Right kidney (tissue), 1 donor: ENCODE results near the gene SLC16A7.

ENCODE experiments used
- DNase-seq: peaks from one replicate; pipeline ENCODE4 v3.0.0-alpha.2; 2016

Gene SLC16A7

DNA sequence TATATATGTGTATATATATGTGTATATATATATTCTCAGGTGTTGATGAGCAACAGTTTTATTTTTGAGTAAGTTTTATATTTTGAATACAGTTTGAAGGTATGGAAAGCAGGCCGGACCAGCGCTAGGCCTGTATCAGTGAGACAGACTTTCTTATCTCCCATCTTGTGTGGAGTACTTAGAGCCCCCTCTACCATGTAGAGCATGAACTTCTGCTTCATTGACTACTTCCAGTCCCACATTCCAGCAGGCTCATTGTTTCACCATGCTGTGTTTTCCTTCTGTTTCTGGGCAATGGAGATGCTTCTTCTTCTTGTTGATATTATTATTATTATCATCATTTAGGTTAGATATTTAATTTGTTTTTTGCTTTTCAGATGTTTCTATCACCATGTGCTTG lies 76.4 kb downstream of the SLC16A7 start:
- no peak for DNase-seq

DNA sequence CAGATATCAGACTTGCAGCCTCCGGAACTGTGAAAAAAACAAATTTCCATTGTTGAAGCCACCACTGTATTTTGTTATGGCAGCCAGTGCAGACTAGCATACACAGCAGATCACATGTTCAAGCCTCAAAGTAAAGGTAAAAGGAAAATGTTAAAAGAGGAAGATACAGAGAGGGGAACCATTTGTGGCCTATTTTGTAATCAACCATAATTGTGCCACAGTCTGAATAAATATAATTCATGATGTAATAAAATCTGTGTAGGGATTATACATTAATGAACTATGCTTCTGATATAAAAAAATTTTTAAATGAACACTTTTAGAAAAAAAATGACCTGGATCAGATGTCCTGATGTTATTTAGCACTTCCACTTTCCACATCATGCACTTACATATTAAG lies 79.6 kb downstream of the SLC16A7 start:
- DNase-seq = no peak

DNA sequence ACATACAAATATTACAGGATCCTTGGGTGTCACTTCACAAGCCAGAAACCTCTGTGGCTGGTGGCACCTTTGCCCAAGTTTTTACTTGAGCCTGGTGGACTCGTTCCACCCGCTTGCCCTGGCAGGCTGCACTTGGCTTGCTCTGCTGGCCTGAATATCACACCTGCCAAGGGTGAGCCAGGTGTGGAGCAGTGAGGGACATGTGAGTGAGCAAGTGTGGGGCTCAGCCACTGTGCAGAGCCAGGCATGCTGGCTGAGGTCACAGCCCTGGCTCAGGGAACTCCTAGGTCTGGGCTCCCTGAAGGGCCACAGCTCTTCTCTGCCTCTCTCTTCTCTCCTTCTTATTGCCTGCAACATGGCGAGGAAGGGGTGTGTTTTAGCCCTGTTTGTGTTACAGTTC lies 82.0 kb downstream of the SLC16A7 start:
- no peak for DNase-seq

DNA sequence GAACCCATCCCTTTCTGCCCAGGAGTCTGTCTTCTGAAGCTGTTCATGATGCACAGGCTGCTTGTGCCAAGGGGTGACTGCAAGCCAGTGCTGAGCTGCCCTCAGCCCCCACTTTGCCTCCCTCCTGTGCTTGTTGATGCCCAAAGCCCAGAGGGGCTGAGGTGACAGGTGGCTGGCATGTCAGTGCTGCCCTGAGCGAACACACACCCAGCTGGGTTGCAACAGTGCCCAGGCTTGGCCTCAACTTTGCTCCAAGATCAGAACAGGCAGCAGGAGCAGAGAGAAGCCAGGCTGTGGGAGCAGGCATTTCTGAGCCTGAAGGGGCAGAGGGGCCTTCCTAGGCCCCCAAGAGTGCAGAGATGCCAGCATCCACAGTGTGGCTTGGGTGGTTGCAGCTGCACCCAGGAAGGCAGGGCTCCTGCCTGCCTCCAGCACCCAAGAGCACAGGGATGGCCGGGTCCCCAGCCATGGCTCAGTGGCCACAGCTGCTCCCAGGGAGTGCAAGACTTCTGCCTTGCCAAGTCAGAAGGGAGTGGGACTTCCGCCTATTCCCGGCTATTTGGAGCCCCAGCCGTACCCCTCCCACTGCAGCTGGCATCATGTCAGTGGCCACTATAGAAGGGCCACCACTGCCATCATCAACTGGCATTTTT lies 83.1 kb downstream of the SLC16A7 start:
- DNase-seq = no peak

DNA sequence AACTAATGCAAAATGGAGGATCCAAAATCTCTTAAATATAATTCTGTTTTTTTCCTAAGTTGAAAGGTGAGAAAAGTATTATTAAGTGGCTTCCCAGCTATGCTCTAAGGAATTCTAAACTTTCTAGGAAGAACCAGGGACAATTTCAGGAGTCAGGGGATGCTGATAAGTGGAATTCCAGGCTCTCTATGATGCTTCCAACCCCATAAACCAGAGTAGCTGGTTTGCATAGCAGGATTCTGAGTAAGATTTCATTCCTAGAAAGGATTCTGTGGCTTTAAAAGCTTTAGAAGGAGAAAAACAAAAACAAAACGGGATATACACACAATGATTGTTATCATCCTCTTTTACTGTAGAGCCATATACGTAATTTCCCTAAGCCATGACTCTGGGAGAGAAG lies 93.9 kb downstream of the SLC16A7 start:
- no peak for DNase-seq

DNA sequence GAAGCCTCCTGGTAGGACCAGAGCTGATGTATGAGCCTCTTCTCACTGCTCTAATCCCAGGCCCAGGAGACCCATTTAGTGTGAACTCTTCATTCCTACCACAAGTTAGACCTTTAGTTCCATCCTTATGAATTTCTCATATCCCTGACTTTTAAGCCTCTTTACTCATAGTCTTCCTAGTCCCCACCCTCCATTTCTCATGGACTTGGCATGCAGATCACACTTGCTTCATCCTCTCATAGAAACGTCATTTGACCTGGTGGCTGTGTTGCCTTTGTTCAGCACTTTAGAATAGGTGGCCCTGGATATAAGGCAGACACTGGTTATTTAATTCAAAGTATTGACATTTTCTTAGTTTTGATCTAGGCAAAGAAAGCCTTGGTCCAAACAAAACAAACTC lies 99.5 kb downstream of the SLC16A7 start:
- no peak for DNase-seq

DNA sequence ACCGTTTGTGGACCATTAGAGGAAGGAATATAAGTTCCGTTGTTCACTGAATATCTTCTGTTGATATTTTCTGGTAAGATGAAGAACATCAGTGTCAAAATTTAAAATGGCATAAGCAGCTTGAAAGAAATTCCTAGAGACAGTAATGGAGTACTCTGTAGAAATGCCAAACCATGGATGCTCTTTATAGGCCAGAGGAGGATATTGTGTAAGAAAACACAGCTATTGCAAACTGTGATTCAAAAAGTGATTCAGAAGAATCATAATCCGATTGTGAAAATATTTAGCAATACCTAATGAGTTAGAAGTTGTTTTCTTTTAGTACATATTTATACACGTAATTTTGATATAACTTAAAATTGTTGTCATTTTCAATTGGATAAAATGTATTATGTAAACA lies 102.8 kb downstream of the SLC16A7 start:
- no peak for DNase-seq

DNA sequence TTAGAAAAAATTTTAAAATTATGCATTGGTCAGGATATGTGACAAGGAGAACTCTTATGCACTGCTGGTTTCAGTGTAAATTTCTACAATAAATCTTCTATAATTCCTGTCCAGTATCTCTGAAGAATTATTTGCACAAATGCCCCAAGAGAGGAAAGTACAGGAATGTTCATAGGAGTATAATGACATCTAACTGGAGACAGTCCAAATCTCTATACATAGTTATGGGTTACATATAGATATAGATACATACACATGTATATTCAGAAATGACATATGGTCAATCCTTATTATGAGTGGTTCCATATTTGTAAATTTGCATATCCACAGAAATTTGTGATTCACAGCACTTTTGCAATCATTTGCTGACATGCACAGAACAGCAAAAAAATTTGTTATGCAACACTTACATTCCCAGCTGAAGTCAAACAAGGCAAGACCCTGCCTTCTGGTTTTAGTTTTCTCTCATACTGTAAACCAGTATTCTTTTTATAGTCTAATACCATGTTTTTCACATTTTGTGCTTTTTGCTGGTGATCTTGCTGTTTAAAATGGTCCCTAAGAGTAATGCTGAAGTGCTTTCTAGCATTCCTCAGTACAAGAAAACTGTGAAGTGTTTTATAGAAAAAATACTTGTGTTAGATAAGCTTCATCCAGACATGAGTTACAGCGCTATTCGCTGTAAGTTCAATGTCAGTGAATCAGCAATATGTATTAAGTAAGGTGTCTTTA lies 103.8 kb downstream of the SLC16A7 start:
- no peak for DNase-seq

DNA sequence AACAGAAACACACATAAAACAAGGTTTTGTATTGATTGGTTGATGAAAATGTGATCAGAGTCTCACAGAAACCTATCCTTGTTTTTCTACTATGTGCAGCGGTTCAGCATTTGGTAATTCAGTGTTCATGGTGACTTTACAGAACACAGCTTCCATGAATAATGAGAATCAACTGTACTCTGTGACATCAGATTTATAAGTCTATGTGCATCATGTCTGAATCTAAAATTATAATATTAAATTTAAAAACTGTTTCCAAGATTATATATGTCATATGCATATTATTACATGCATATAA lies 104.3 kb downstream of the SLC16A7 start:
- DNase-seq = no peak

DNA sequence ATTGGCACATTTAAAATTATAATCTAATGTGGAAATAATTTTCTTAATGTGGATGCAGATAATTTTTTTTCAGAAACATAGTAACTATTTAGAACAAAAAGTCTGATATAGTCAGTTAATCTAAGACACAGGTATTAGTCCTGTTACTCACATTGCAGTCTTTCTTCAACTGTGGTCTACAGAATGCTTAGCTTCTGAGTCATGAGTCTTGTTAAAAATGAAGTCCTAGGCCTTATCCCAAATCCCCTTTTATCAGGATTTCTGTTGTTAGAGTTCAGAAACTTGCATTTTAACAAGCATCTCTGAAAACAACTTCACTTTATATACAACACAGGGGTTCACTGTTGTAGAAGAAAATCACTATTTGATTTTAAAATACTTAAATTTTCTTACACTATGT lies 112.2 kb downstream of the SLC16A7 start:
- no peak for DNase-seq

DNA sequence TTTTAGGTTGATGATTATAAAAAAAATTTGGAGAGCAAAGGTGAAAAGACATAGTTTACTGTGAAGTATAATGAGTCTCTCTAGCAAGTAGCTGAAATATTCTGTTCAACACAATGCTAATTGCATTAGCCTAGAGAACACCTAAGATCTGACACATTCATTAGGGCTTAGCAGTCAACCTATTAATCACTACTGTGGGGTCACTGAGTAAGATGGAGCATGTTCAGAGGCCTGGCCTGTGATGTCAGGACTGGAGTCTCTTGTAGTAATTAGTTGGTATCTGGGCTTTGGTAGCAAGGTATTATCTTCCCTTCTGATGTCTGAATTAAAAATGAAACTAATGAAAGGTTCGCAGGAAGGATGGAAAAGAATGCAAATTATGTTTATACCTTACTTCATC lies 112.7 kb downstream of the SLC16A7 start:
- no peak for DNase-seq

DNA sequence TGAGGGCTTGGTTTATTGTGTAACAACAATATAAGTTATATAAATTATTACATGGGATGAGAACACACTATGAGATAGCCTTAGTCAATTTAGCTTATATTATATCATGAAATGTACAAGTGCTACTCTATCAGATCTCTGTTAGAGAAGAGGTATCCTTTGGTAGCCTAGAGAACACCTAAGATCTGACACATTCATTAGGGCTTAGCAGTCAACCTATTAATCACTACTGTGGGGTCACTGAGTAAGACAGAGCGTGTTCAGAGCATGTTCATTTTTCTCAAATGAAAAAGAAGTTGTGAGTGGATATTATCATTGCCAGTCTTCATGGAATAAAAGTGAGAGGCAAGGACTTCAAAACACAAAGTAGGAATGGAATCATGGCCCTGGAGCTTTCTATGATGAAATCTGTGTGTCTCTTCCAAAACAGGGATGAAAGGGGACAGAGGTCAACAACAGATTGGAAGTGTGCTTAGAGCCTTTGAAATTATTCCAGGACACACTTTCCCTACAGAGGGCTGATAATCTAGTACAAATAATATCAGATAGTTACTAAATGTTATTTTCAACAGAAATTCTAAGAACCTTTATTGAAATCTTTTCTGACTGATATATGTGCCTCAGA lies 114.3 kb downstream of the SLC16A7 start:
- no peak for DNase-seq

DNA sequence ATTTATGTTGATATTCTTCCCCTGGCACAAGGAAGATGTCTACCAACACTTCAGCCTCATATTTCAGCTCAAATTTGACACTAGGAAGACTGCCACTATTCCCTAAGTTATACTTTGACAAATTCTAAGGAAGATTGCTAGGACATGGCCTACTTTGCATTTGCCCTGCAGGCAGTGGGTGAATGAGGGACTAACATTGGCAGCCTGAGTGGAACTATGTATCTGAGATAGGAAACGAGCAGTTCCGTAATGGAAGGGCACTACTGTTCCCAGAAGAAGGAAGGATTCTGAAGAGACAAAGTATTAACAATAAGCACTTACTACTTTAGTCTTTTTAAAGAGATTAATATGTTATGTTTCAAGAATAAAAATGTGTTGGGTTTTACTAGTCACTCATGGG lies 115.1 kb downstream of the SLC16A7 start:
- DNase-seq = no peak

DNA sequence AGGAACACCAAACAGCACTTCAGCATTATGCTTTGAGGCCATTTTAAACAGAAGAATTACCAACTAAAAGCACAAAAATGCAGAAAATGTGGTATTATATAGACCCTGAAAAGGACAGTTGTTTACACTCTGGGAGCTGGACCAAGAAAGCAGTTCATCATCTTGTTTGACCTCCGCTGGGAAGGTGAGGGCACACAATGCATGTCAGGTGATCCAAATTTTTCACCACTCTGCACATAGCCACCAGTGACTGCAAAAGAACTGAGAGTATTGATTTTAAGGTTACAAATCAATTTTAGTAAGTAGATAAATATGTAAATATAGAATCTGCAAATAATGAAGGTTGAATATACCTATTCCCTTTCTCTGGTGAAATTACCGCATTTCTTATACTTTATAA lies 119.6 kb downstream of the SLC16A7 start:
- DNase-seq = no peak

DNA sequence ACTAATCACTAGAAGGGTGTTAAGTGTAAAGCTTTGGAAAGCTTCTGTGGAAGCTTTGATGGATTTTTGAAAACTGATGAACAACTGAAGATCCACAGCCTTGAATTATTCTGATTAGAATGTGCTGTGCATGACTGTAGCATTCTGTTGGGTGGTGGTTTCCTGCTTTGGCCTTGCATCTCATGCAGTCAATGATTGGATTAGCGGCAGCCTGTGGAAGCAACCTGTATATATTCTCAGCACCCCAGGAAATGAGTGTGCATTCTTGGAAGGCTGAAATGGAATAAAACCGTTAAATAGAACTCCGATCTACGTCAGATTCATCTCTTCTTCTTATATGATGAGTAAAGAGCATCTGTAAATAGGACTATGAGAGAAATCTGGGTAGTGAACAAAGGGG lies 120.2 kb downstream of the SLC16A7 start:
- no peak for DNase-seq

DNA sequence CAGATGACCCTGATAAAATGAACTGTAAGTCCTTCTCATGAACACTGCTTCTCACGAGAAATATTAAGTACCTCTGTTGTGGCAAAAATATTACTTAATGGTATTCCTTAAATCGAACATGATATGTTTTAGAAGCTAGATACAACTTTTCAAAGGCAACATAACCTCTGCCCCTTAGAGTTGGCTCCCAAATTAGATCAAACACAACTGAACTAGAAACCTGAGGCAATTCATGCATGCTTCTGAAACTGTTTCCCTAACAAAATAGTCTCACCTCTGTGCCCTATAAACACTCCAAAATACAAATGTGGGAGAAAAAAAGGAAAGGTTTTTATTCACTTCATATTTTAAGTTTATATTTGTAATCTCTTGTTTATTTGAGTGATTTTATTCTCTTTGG lies 121.6 kb downstream of the SLC16A7 start:
- DNase-seq = no peak

DNA sequence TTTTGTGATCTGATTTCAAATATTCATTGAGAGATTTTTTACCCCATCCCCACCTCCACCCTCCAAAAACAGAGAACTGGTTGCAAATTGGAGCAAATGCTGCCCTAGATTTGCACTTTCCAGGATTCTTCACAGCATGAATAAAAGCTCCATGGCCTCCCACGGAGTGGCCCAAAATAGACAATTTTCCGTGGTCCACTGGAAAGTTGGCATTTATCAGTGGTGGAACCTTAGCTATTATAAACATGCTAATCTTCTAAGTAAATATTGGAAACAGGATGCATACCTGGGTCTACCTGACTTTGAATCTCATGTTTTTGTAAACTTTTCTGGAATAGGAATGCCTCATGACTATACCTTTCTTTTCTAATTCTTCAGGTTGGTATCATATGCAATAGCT lies 123.9 kb downstream of the SLC16A7 start:
- no peak for DNase-seq

DNA sequence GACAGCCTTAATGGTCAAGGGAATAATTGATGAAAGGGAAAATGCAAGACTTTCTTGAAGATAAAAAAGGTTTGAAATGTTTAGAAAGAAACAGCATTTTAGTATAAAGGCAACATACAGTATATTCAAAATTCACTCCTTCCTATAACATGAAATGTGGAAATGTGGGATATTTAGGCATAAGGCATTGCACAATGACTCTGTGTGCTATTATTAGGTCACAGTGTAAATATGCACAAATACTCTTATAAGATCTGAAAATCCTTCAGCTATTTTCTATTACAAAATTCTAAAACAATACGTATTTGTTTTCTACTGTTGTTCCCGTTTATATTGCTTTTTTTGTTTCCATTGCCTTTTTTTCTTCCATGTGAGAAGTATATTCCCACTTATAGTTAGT lies 127.7 kb downstream of the SLC16A7 start:
- DNase-seq = no peak

DNA sequence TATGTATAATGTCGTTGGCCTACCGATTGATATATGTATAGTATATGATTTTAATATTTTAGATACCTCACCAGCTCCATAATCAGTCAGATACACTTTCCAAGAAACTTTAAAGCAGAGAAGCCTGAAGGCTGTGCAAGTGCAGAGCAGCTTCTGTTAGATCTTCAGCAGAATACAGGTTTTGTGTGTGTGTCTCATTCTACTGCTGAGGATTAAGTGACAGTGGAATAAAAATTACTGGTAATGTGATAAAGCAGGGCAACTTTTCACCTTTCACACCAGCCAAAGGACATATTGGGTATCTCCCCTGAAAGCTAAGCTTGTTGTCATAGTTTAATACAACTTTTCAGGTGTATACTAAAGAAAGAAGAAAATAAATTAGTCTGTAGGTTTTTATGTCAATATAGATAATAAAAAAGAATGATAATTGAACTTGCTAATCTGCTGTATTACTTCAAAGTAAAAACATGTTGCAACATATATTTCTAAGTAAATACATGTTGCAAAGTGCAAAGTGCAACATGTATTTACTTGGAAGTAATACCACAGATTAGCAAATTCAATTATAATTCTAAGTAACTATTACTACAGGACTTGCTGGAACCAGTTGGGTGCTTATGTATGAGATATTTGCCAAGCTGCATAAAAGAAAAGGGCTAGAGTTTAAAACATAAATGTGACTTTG lies 128.3 kb downstream of the SLC16A7 start:
- no peak for DNase-seq

DNA sequence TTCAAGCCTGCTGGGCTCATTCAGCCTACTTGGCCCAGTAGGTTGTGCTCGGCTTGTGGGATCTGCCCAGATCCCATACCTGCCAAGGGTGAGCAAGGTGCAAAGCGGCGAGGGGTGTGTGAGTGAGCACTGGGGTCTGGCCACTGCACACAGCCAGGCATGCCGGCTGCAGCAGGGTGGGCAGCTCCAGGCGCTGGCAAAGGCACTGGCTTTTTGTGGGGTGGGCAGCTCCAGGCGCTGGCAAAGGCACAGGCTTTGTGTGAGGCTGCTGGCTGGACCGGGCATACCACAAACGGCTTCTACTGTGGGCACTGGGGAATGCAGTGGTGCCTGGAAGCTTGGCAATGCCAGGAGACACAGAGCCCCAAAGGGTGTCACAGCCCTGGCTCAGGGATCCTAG lies 137.4 kb downstream of the SLC16A7 start:
- no peak for DNase-seq

DNA sequence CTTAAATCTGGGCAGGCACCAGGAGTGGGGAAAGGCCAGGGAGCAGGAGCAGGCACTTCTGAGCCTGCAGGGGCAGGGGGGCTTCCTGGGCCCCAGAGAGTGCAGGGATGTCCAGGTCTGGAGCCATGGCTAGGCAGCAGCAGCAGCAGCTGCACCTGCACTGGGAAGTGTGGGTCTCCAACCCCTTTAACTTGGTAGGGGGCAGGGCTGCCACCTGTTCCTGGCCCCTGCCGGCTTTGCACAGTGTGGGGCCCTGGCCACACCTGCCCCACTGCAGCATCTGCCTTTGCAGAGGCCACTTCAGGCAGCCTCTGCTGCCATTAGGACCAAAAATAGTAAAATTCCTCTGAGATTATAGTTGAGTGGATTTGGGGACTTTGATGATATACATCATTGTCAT lies 138.5 kb downstream of the SLC16A7 start:
- DNase-seq = no peak

DNA sequence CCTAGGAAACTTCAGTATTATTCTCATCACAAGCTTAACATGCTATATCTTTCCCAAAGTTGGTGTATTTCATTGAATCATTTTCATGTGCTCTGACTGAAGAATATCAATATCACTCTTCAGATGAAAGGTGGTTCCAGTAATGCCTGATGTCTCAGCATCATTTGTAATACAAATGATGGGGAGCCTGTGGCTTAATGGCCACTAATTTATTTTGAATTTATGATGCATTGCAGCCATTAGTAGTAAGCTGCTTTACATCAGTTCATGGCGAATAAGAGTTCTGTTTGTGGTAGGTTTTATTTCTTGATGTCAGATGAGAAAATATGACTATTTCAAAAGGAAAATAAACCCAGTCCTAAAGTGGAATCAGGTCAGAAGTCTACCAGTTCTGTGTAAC lies 139.4 kb downstream of the SLC16A7 start:
- DNase-seq = no peak

DNA sequence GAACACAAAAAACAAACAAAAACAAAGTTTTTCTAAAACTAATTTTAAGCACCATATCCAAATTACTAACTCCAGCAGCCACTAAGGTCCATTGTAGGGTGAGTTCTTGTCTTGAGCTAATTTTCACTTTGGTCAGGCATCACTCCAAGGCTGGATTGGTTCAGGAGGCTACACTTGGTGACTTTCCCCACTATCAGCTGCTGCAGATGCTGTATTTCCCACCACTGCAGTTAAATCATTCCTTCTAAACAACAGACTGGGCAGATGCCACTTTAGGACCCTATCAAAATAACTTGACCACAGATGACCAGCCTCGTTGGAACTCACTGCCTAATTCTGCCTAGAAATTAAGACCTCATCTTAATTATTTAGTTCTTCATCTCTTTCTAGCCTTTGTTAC lies 140.5 kb downstream of the SLC16A7 start:
- no peak for DNase-seq

DNA sequence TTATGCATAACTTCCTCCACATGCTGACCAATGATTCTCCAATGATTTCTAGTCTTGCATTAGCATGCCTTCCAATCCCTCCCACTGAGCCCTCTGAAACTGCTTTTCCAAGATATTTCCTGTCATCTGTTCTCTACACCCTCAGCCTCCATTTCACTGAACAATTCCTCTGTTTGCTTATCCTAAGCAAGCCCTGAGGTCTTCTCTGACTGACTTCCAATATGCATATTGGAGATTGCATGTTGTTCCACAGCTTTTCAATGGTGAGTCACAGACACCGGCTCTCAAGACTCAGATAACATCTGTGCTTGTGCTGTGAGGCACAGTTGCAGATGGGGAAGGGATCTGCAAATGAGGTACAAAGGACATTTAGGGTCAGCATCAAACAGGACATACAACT lies 141.0 kb downstream of the SLC16A7 start:
- no peak for DNase-seq
